ENCODE results near the gene AGTR2. TPM values are rescaled to one million over a fixed set of nuclear protein-coding genes. Genes with fewer than 3 reads are reported as not detected.

The AGTR2 gene
- not detected in 2 replicates for total RNA-seq
- not detected in 2 replicates for polyA plus RNA-seq
- polyA plus RNA-seq (2011; cell fraction: cytosol; rRNA removed): not detected in 2 replicates
- not detected in 2 replicates for polyA plus RNA-seq (2011; cell fraction: nucleus; rRNA removed)
- not detected in 2 replicates for polyA plus RNA-seq (2012)
- not detected in 2 replicates for polyA minus RNA-seq
- not detected for polyA minus RNA-seq (2011; cell fraction: cytosol; rRNA and poly(A)+ RNA removed)
- polyA minus RNA-seq (2011; cell fraction: nucleus; rRNA and poly(A)+ RNA removed): not detected in 2 replicates
- Bru-seq, nascent RNA: not detected
- not detected for BruChase-seq, experiment 1, labeled RNA remaining after a 6-hour chase
- BruChase-seq, experiment 2, labeled RNA remaining after a 2-hour chase: not detected
- long read RNA-seq: 0 reads

- no peaks in the 10 kb centered on the region for H3K9me3 ChIP-seq (replicated peaks; ENCODE audit: control insufficient read depth, insufficient read depth, low read length)
- ChIA-PET CTCF (no interaction called here), POLR2A (no interaction called here)
- no TSS peak for BruUV-seq (replicated peaks)
- DNase-seq (ENCODE audit: low read depth, low spot score) (no peak), FAIRE-seq (no peak)
- no peaks in the 10 kb centered on the region for H3K9me1 ChIP-seq (replicated peaks; ENCODE audit: control insufficient read depth, extremely low read depth, insufficient read depth, low read length)
- no peak for TF ChIP-seq FOS (IDR thresholded peaks at IDR 0.05; ENCODE audit: borderline replicate concordance, insufficient read depth, low read length)
- TF ChIP-seq MYC (IDR thresholded peaks at IDR 0.05; ENCODE audit: low read depth, low read length): no peak
- TF ChIP-seq JUN (IDR thresholded peaks at IDR 0.05; ENCODE audit: borderline replicate concordance, insufficient read depth, insufficient read length, low read depth): no peak
- TF ChIP-seq GATA2 (IDR thresholded peaks at IDR 0.05; ENCODE audit: insufficient read depth, insufficient read length, low read depth, low read length): no peak
- TF ChIP-seq CTCF (IDR thresholded peaks at IDR 0.05; ENCODE audit: extremely low read depth in 1 of 2, insufficient read depth in 1 of 2, low read depth in 1 of 2, low read length in 2 of 2): no peak
- TF ChIP-seq MAX (IDR thresholded peaks at IDR 0.05; ENCODE audit: insufficient read depth, insufficient read length): no peak
- H2AFZ ChIP-seq (ENCODE audit: low read depth, low read length): no peak within 1 kb of the TSS
- no peak within 1 kb of the TSS for H3K4me3 ChIP-seq (replicated peaks in 1 of 3; ENCODE audit: insufficient read depth in 1 of 3, low read depth in 1 of 3, low read length in 3 of 3)
- intact Hi-C loops (cut with micrococcal nuclease) (no loop called here), dilution Hi-C loops (cut with MboI; ENCODE audit: extremely low pct_ligation_motif_present, low sequenced_read_pairs) (no loop called here)
- H4K20me1 ChIP-seq (replicated peaks; ENCODE audit: control insufficient read depth, extremely low read depth, insufficient read depth, low read length): no peaks in the 10 kb centered on the region
- no peaks in the 10 kb centered on the region for H3K4me1 ChIP-seq (ENCODE audit: control insufficient read depth, extremely low read depth, insufficient read depth, low read length)
- H3K27me3 ChIP-seq (ENCODE audit: control insufficient read depth in 2 of 2, insufficient read depth in 2 of 2, low read length in 2 of 2): no peaks in the 10 kb centered on the region
- H3K9ac ChIP-seq (replicated peaks; ENCODE audit: extremely low read depth, insufficient read depth, low read length): no peak within 1 kb of the TSS
- H3K79me2 ChIP-seq (ENCODE audit: control insufficient read depth, insufficient read depth, low read length): no peaks in the 10 kb centered on the region
- no peaks in the 10 kb centered on the region for H3K36me3 ChIP-seq (ENCODE audit: control insufficient read depth in 2 of 2, extremely low read depth in 1 of 2, insufficient read depth in 2 of 2, low read length in 2 of 2)
- no peak within 1 kb of the TSS for H3K4me2 ChIP-seq (ENCODE audit: insufficient read depth, low read length)
- H3K27ac ChIP-seq (ENCODE audit: insufficient read depth, low read depth, low read length): no peak within 1 kb of the TSS
Measured at GRCh38 chrX:116170511-116170910, at the start of gene AGTR2. AGTR2 (plus strand) TSS chrX:116170744; CDS start chrX:116172281, 1,537 bp downstream.

Data from endothelial cell of umbilical vein (primary cell).